ENCODE data around the gene TACC3. TPM values are rescaled to one million over a fixed set of nuclear protein-coding genes. Genes with fewer than 3 reads are reported as not detected.

The TACC3 gene
- total RNA-seq, 1 experiment from 2014 or later: 156 TPM

DNA sequence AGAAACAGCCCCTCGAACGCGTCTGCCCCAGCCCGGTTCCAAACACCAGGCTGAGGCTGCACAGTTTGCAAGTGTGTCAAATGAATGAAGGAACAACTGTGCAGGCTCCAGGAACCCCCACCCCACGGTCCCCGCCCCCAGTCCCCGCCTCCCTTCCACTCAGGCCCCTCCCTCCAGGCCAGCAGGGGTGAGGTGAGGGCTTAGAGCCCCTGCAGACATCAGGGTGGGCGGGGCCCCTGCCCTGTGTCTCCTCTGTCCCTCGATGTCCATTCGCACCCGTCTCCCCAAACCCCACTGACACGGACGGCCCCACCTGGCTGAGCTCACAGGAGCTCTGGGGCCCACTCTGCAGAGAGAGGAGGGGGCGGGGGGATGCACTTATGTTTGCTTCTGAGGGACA is 28.5 kb downstream of the TACC3 start:
- Histone ChIP-seq H2AK5ac (ENCODE audit: insufficient read length, low read length) (no peak overlapping the region), H4K8ac (replicated peaks; ENCODE audit: insufficient read length, low read depth, low read length) (no peak overlapping the region), H3K79me1 (ENCODE audit: insufficient read depth, low read depth, low read length, poor library complexity, severe bottlenecking) (no peaks in the 10 kb centered on the region), H4K91ac (ENCODE audit: insufficient read length, low read depth, low read length) (no peak overlapping the region), H2BK20ac (ENCODE audit: low read depth, low read length, poor library complexity, severe bottlenecking) (no peak overlapping the region), H2BK5ac (ENCODE audit: insufficient read length, low read length) (no peak overlapping the region), H3K18ac (ENCODE audit: insufficient read length, low read depth, low read length) (no peak overlapping the region), H3K14ac (ENCODE audit: insufficient read depth, low read length) (no peak overlapping the region), H2BK15ac (ENCODE audit: low read depth, low read length) (no peak overlapping the region), H3K27ac (ENCODE audit: insufficient read length, low read depth, low read length) (no peak overlapping the region), H3K4me2 (ENCODE audit: insufficient read depth, insufficient read length, low read length) (no peak overlapping the region), H3K9me3 (ENCODE audit: control insufficient read depth, low read depth, low read length) (no peaks in the 10 kb centered on the region), H3K4ac (ENCODE audit: low read depth, low read length) (no peak overlapping the region), H3K4me1 (ENCODE audit: insufficient read depth, low read length) (no peaks in the 10 kb centered on the region), H3K79me2 (ENCODE audit: insufficient read depth, low read length) (no peaks in the 10 kb centered on the region), H3K27me3 (ENCODE audit: insufficient read depth, low read length) (no peaks in the 10 kb centered on the region), H4K5ac (ENCODE audit: insufficient read length, low read depth, low read length) (no peak overlapping the region), H3K56ac (ENCODE audit: insufficient read length, low read depth, low read length) (no peak overlapping the region), H3K23me2 (ENCODE audit: insufficient read length, low read depth, low read length, poor library complexity, severe bottlenecking) (no peaks in the 10 kb centered on the region), H2BK12ac (ENCODE audit: insufficient read length, low read depth, low read length) (no peak overlapping the region), H2BK120ac (ENCODE audit: low read depth, low read length, poor library complexity, severe bottlenecking) (no peak overlapping the region), H3T11ph (ENCODE audit: low read length) (no peak overlapping the region), H4K20me1 (ENCODE audit: control insufficient read depth, insufficient read depth, insufficient read length) (no peaks in the 10 kb centered on the region), H3K23ac (ENCODE audit: insufficient read length, low read depth, low read length) (no peak overlapping the region), H3K9ac (ENCODE audit: extremely low read depth, insufficient read length, low read length) (no peak overlapping the region), H2AFZ (ENCODE audit: low read length) (no peak overlapping the region)
- Mint-ChIP-seq H3K27me3 (ENCODE audit: low read depth) (no peaks in the 10 kb centered on the region), H3K4me3 (no peak overlapping the region), H3K9me3 (no peaks in the 10 kb centered on the region), H3K36me3 (ENCODE audit: insufficient read depth in 1 of 3, low read depth in 3 of 3) (peaks cover 0 to 8% (median 5%) of the 10 kb centered on the region in 3 experiments; a peak in 4 of 7 replicates), H3K27ac (no peak overlapping the region), H3K4me1 (peaks cover 0 to 10% of the 10 kb centered on the region in 2 experiments; a peak in 1 of 4 replicates)
- TF ChIP-seq, protein P1, sequence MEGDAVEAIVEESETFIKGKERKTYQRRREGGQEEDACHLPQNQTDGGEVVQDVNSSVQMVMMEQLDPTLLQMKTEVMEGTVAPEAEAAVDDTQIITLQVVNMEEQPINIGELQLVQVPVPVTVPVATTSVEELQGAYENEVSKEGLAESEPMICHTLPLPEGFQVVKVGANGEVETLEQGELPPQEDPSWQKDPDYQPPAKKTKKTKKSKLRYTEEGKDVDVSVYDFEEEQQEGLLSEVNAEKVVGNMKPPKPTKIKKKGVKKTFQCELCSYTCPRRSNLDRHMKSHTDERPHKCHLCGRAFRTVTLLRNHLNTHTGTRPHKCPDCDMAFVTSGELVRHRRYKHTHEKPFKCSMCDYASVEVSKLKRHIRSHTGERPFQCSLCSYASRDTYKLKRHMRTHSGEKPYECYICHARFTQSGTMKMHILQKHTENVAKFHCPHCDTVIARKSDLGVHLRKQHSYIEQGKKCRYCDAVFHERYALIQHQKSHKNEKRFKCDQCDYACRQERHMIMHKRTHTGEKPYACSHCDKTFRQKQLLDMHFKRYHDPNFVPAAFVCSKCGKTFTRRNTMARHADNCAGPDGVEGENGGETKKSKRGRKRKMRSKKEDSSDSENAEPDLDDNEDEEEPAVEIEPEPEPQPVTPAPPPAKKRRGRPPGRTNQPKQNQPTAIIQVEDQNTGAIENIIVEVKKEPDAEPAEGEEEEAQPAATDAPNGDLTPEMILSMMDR (conservative IDR thresholded peaks at IDR 0.05): no peak
- DNase-seq: no peak
- no CpG with 5 or more reads among the region's 14 CpGs for WGBS (ENCODE audit: extremely low coverage, insufficient read length, low lambda C conversion rate)
